Adipose tissue (tissue), 3 donors: Measurements from ENCODE around the gene GNAS-AS1. TPM values are rescaled to one million over a fixed set of nuclear protein-coding genes. Genes with fewer than 3 reads are reported as not detected.

Experiments
- H3K27ac ChIP-seq: one replicate; pipeline ENCODE4 v1.5.1; 2013; ENCODE audit warnings: low read depth, low read length
- WGBS, 3 donors: extraction: QIAGEN DNeasy Blood & Tissue Kit; methylation state at CpG; one replicate each; pipeline ENCODE4 v1.1.7; 2013; 5-methylcytosine and 5-hydroxymethylcytosine counted together
- polyA plus RNA-seq, 3 donors: library from polyadenylated mRNA; stranded (reverse); fragments of 200-250 nt; gene quantifications; one replicate each; pipeline ENCODE4 v1.2.3, GENCODE V29; 2013
- donor health status: healthy with polysubstance abuse.
- donor health status: Bipolar disorder and iron deficiency.
- donor health status: healthy.

The GNAS-AS1 gene
- polyA plus RNA-seq: under 1 TPM; 0.12 to 0.60 (median 0.34) TPM

- WGBS, 3 donors: 44 to 58% (median 52%) methylated on average over 23 to 25 of the region's 25 CpGs
- H3K27ac ChIP-seq: no peak within 1 kb of the TSS
These were observed at the start of gene GNAS-AS1 for GRCh38 chr20:58850693-58851174. TSS of gene GNAS-AS1 (minus strand) at chr20:58850902.

DNA sequence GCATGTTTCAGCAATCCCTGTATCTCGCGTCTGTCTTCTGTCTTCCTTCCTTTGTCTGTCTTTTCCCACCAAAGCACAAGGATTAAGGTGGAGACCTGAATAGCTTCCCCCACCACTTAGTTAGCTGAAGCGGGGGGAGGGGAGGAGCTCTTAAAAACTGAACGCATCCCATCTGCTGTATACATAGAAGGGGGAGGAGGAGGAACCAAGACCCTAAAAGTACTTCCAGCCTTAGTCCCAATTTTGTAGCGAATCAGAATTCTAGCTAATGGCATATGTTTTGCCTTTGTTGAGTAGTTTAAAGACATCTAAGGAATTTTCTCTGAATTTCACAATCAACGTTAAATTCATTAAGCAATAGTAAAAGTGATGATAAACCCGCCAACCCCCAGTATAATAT lies 49.7 kb upstream of the GNAS-AS1 start:
- H3K27ac ChIP-seq: no peak overlapping the region
- 51 to 71% (median 61%) methylated on average over 7 of the region's 7 CpGs for WGBS, 3 donors

DNA sequence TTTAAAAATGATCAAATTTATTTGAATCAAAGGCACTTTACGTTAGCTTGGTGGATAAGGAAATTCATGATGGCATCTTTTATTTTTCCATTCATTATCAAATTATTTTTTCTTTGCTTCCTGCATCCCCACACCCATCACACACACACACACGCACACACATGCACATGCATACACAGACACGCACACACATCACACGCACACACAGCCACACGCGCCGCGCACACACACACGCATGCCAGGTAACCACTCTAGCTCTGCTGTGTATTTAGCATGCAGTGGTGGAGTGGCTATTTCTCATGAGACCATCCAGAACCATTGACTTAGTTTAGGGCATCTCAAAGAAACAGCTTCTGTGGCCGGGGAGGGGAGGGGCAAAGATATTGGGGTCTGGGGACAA lies 48.8 kb upstream of the GNAS-AS1 start:
- no peak overlapping the region for H3K27ac ChIP-seq
- 90 to 91% (median 91%) methylated on average over 10 of the region's 10 CpGs for WGBS, 3 donors

DNA sequence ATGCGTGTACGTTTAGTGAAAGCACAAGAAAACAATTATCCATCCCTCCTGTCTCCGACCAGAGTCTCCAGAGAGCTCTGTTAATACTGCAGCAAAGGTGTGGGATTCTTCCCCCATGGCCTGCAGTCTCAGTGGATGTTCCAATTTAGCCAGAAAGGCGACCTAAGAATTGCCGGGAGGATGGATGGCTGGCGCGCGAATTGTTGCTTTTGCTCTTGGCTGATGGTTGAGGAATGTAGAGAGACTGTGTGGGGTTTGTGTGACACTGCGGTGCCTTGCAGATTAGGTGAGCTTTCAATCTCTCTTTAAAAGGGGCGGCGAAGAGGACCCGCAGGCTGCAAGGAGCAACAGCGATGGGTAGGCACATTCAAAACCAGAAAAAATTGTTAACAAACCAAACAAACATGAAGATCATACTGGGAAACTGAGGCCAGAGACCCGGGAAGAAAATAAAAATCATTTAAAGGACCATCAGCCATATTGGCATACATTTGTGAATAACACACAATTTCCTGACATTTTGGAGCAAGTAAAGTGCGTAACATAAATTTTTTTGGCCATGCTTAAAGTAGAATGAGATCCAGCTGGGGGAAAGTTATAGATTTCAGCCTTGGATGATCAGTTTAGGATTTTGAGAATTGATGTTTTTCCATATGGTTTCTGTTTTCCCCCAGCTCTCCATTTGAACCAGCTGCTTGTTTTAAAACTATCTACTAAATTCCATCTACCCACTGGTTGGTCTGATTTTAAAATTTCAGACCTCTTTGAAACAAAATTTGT lies 48.1 kb upstream of the GNAS-AS1 start:
- H3K27ac ChIP-seq: no peak overlapping the region
- 70 to 76% (median 75%) methylated on average over 15 of the region's 15 CpGs for WGBS, 3 donors

GRCh38 chr20:58897488-58897887 lies 46.8 kb upstream of the GNAS-AS1 start:
- no peak overlapping the region for H3K27ac ChIP-seq
- 46 to 56% (median 46%) methylated on average over 4 of the region's 4 CpGs for WGBS, 3 donors

DNA sequence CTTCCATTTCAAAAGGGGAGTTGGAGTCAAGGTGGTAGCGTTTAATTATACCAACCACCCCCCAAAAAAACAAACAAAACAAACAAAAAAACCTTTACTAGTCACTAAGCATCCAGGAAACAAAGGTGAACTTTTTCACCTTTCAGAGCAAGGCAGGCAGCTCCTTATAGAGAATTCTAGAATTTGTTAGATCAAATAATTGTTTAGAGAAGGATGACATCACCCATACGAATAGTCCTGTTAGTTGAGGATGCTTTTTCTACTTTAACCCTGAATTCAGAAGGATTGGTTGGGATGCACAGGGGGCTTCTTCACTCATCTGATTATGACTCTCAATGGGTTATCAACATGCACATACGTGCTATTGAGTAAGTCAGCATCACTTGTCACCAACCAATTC lies 46.1 kb upstream of the GNAS-AS1 start:
- H3K27ac ChIP-seq: no peak overlapping the region
- 46 to 60% (median 57%) methylated on average over 3 of the region's 3 CpGs for WGBS, 3 donors

- 40 to 55% (median 50%) methylated on average over 13 of the region's 13 CpGs for whole genome bisulfite sequencing, 3 donors
- no peak overlapping the region for H3K27ac ChIP-seq
These were observed 44.9 kb upstream of the GNAS-AS1 start for GRCh38 chr20:58895448-58896180.

- no peak overlapping the region for H3K27ac ChIP-seq
- 26 to 39% (median 28%) methylated on average over 5 of the region's 5 CpGs for WGBS, 3 donors
These were observed 44.1 kb upstream of the GNAS-AS1 start for GRCh38 chr20:58894652-58895447.

DNA sequence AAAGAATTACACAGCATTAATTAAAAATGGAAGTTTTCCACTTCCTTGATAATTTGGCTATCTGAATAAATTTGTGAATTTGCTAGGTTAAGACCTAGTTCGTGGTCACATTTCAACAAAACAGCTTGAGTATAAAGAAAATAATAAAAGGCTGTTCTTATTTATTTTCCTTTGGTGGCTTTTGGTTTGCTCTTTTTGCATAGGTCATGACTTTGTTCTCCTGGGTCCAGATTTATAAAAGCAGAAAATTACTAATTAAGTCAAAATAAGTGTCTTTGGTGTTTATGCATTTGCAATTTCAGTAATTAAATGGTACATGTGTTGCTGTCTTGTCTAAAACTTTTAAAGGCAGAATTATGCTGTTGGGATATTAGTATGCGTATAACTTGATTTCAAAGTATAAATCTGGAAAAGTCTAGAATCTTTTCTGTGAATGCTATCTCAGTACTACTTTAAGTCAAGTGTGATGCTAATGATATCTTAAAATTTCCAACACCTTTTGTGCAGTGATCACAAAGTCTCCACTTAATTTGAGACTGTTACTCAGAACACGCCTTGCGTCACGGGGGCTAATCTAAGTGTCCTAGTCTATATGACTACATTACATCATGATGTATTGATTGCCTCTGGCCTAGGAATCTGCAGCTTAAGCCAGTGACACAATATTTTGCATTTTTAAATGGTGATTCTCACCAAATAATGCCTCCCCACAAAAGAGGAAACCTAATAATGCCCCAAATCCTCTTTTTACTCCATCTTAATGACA lies 42.8 kb upstream of the GNAS-AS1 start:
- WGBS, 3 donors: 36 to 53% (median 46%) methylated on average over 5 of the region's 5 CpGs
- H3K27ac ChIP-seq: no peak overlapping the region

DNA sequence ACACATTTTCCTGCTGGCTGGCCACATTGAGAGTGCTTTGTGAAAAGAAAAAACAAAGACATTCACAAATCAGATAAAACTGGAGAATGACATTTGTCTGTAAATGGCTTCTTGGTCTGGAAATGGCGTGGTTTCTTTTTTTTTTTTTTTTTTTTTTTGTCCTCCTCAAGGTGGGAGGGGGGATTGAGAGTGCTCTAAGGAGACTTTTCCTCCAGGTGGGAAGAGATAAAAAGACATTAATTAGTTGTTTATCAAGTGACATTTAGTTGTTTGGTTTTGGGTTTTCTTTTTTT lies 42.2 kb upstream of the GNAS-AS1 start:
- 0% methylated on average over 1 of the region's 1 CpG for WGBS, 3 donors
- H3K27ac ChIP-seq: no peak overlapping the region

DNA sequence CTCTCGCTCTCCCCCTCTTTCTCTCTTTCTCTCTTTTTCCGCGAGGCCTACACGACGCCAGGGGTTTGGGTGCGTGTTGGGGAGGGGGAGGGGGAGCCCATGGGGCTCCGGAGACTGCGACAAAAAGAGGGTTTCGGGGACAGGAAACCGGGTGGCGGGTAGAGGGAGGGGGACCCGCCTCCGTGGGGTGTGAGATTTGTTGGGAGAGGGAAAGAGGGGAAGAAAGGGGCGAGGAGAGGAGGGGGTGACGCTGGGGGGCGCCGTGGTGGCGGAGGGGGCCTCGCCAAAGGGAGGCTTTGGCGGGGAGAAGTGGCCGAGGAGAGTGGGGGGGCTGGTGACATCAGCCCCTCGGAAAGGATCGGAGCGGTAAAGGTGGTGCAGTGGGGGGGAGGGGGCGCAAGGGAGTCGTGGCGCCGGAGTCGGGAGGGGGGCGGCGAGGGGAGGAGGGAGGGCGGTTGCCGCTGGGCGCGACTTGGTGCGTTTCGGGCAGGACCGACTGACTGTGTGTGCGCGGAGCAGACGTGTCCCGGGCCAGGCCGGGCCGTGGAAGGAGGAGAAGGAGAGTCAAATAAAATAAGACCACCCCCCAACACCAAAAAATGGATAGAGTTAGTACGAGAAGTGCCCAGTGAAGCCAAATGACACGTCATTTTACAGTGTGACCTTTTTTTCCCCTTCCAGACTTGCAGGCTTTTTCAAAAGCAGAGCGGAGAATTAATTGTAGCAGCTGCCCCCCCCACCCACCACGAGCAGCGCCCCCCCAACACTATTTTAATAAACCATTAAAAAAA lies 41.6 kb upstream of the GNAS-AS1 start:
- peak overlapping the region; percentile 75 for H3K27ac ChIP-seq
- 0 to 1% (median 1%) methylated on average over 27 to 43 of the region's 49 CpGs for WGBS, 3 donors

DNA sequence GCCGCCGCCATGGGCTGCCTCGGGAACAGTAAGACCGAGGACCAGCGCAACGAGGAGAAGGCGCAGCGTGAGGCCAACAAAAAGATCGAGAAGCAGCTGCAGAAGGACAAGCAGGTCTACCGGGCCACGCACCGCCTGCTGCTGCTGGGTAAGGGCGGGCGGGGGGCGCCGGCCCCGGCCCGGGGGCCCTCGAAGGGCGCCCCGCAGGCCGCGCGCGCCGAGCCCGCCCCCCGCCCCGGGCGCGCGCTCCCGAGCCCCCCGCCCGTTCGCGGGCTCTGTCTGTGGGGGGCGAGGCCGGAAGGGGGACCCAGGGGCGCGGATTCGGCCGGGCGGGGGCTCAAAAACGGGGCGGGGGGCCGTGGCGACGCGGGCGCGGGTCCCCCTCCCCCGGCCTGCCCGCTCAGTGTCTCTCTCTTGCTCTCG lies 41.0 kb upstream of the GNAS-AS1 start:
- WGBS, 3 donors: 0 to 1% (median 1%) methylated on average over 20 to 55 of the region's 55 CpGs

GRCh38 chr20:58891086-58891717 lies 40.5 kb upstream of the GNAS-AS1 start:
- H3K27ac ChIP-seq: peak overlapping the region; percentile 56
- WGBS, 3 donors: 0 to 1% methylated on average over 21 to 92 of the region's 105 CpGs; no CpG with 5 or more reads in 1 of the 3 donors

More for the DNA sequence above, 41.0 kb upstream of the GNAS-AS1 start:
- H3K27ac ChIP-seq: peak overlapping the region; percentile 75

GRCh38 chr20:58890518-58891085 lies 39.9 kb upstream of the GNAS-AS1 start:
- H3K27ac ChIP-seq: peak overlapping the region; percentile 81
- WGBS, 3 donors: 0 to 1% (median 0%) methylated on average over 39 to 63 of the region's 64 CpGs

DNA sequence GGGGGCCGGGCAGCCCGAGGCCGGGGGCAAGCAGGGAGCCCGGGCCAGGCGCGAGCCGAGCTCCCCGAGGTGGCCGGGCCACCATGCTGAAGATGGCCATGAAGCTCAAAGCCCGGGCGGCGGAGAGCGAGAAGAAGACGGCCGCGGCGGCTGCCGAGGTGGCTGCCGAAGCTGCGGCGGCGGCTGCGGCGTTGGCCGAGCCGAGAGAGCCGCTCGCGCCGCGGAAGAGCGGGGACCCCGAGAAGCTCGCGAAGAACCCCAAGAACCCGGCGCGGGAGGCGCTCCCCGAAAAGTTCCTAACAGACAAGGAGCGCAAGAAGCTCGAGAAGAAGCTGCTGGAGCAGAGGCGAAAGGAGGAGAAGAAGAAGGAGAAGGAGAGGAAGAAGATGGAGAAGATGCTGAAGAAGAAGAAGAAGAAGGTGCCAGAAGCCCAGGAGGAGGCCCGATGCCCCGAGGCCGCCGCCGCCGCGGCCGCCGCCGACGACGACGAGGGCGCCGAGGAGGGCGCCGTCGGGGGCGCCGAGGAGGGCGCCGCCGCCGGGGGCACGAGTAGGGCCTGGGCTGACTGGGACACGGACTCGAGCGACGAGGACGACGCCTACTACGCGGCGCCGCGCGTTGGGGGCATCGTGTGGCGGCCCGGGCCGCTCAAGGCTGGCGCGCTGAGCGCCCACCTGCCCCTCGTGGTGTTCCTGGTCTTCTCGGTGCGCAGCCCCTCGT lies 39.3 kb upstream of the GNAS-AS1 start:
- WGBS, 3 donors: 29 to 34% (median 32%) methylated on average over 60 to 91 of the region's 91 CpGs
- peak overlapping the region; percentile 81 for H3K27ac ChIP-seq

GRCh38 chr20:58889334-58889760 lies 38.6 kb upstream of the GNAS-AS1 start:
- H3K27ac ChIP-seq: no peak overlapping the region
- WGBS, 3 donors: 38 to 40% (median 39%) methylated on average over 24 to 35 of the region's 35 CpGs
